Mucosa of rectum (tissue), 2 donors: ENCODE data around the gene SRL.
A peak's percentile ranks its signal among the peaks of the same experiment; 100 is the strongest.

Source experiments
- H3K27ac ChIP-seq, 2 donors: one replicate each; pipeline ENCODE4 v1.7.0; 2013; ENCODE audit warnings: inconsistent platforms in 2 of 2, low read depth in 2 of 2, low read length in 2 of 2
- H3K27me3 ChIP-seq, 2 donors: one replicate each; pipeline ENCODE4 v1.7.0; 2013; ENCODE audit warnings: low read length in 2 of 2; ENCODE audit not compliant: control insufficient read depth in 2 of 2, insufficient read depth in 2 of 2
- H3K36me3 ChIP-seq, 2 donors: one replicate each; pipeline ENCODE4 v1.7.0; 2013; ENCODE audit warnings: low read length in 2 of 2; ENCODE audit not compliant: control insufficient read depth in 2 of 2, insufficient read depth in 2 of 2
- H3K4me1 ChIP-seq, 2 donors: one replicate each; pipeline ENCODE4 v1.7.0; 2013; ENCODE audit warnings: low read length in 2 of 2, mild to moderate bottlenecking in 1 of 2; ENCODE audit not compliant: control insufficient read depth in 2 of 2, insufficient read depth in 2 of 2
- H3K4me3 ChIP-seq, 2 donors: one replicate each; pipeline ENCODE4 v1.7.0; 2013; ENCODE audit warnings: low read length in 2 of 2
- H3K9ac ChIP-seq, 2 donors: one replicate each; pipeline ENCODE4 v1.7.0; 2013; ENCODE audit warnings: low read length in 2 of 2, low read depth in 1 of 2, mild to moderate bottlenecking in 1 of 2
- H3K9me3 ChIP-seq, 2 donors: one replicate each; pipeline ENCODE4 v1.7.0; 2013; ENCODE audit warnings: low read length in 2 of 2; ENCODE audit not compliant: control insufficient read depth in 2 of 2
- donor health status: healthy.
- donor health status: Normal muscosa, but diverticular disease.

The SRL gene

GRCh38 chr16:4272114-4272956 lies 30.5 kb upstream of the SRL start:
- peaks cover 10% of the 10 kb centered on the region in 2 donors for H3K4me1 ChIP-seq
- H3K36me3 ChIP-seq = no peaks in the 10 kb centered on the region
- H3K27me3 ChIP-seq = no peaks in the 10 kb centered on the region
- H3K9me3 ChIP-seq = no peaks in the 10 kb centered on the region
- H3K9ac ChIP-seq = peak overlapping the region in 1 of 2 donors; percentile 85
- peak overlapping the region; percentile 87 to 94 for H3K27ac ChIP-seq
- peak overlapping the region; percentile 88 to 90 for H3K4me3 ChIP-seq

GRCh38 chr16:4271176-4272113 lies 29.6 kb upstream of the SRL start:
- no peaks in the 10 kb centered on the region for H3K27me3 ChIP-seq
- peaks cover 10% of the 10 kb centered on the region in 2 donors for H3K4me1 ChIP-seq
- H3K27ac ChIP-seq = peak overlapping the region; percentile 91 to 94
- no peaks in the 10 kb centered on the region for H3K36me3 ChIP-seq
- peak overlapping the region; percentile 79 to 85 for H3K9ac ChIP-seq
- H3K4me3 ChIP-seq = peak overlapping the region; percentile 88 to 90
- H3K9me3 ChIP-seq = no peaks in the 10 kb centered on the region

GRCh38 chr16:4270595-4270994 lies 28.7 kb upstream of the SRL start:
- Histone ChIP-seq H3K4me1 (peaks cover 10 to 12% of the 10 kb centered on the region in 2 donors), H3K27ac (no peak overlapping the region), H3K36me3 (no peaks in the 10 kb centered on the region), H3K9me3 (no peaks in the 10 kb centered on the region), H3K9ac (no peak overlapping the region), H3K27me3 (no peaks in the 10 kb centered on the region), H3K4me3 (no peak overlapping the region)

- H3K9me3 ChIP-seq = no peaks in the 10 kb centered on the region
- H3K27me3 ChIP-seq = no peaks in the 10 kb centered on the region
- no peak overlapping the region for H3K9ac ChIP-seq
- peaks cover 10 to 13% of the 10 kb centered on the region in 2 donors for H3K4me1 ChIP-seq
- H3K4me3 ChIP-seq = no peak overlapping the region
- no peak overlapping the region for H3K27ac ChIP-seq
- no peaks in the 10 kb centered on the region for H3K36me3 ChIP-seq
These were observed 28.2 kb upstream of the SRL start for GRCh38 chr16:4270091-4270490.

GRCh38 chr16:4266372-4266771 lies 24.5 kb upstream of the SRL start:
- Histone ChIP-seq H3K36me3 (peaks cover 4 to 6% of the 10 kb centered on the region in 2 donors), H3K4me3 (no peak overlapping the region), H3K9ac (no peak overlapping the region), H3K27me3 (no peaks in the 10 kb centered on the region), H3K4me1 (peaks cover 17 to 20% of the 10 kb centered on the region in 2 donors), H3K9me3 (no peaks in the 10 kb centered on the region), H3K27ac (no peak overlapping the region)

- Histone ChIP-seq H3K27me3 (no peaks in the 10 kb centered on the region), H3K27ac (no peak overlapping the region), H3K4me3 (no peak overlapping the region), H3K4me1 (peaks cover 13 to 17% of the 10 kb centered on the region in 2 donors), H3K9me3 (no peaks in the 10 kb centered on the region), H3K36me3 (peaks cover 4 to 6% of the 10 kb centered on the region in 2 donors), H3K9ac (no peak overlapping the region)
These were observed 23.8 kb upstream of the SRL start for GRCh38 chr16:4265676-4266075.

- Histone ChIP-seq H3K4me3 (no peak overlapping the region), H3K9ac (no peak overlapping the region), H3K4me1 (peaks cover 16 to 18% of the 10 kb centered on the region in 2 donors), H3K9me3 (no peaks in the 10 kb centered on the region), H3K27ac (peak overlapping the region in 1 of 2 donors; percentile 58), H3K36me3 (peaks cover 4 to 6% of the 10 kb centered on the region in 2 donors), H3K27me3 (no peaks in the 10 kb centered on the region)
These were observed 22.7 kb upstream of the SRL start for GRCh38 chr16:4264546-4264945.

- H3K4me1 ChIP-seq = peaks cover 16 to 19% of the 10 kb centered on the region in 2 donors
- H3K9me3 ChIP-seq = no peaks in the 10 kb centered on the region
- H3K9ac ChIP-seq = no peak overlapping the region
- no peaks in the 10 kb centered on the region for H3K27me3 ChIP-seq
- H3K4me3 ChIP-seq = no peak overlapping the region
- H3K36me3 ChIP-seq = peaks cover 4 to 6% of the 10 kb centered on the region in 2 donors
- peak overlapping the region; percentile 49 to 58 for H3K27ac ChIP-seq
These were observed 21.9 kb upstream of the SRL start for GRCh38 chr16:4263504-4264436.

- no peaks in the 10 kb centered on the region for H3K9me3 ChIP-seq
- no peak overlapping the region for H3K9ac ChIP-seq
- no peak overlapping the region for H3K4me3 ChIP-seq
- no peaks in the 10 kb centered on the region for H3K27me3 ChIP-seq
- no peak overlapping the region for H3K27ac ChIP-seq
- H3K36me3 ChIP-seq = peaks cover 4 to 6% of the 10 kb centered on the region in 2 donors
- peaks cover 16 to 19% of the 10 kb centered on the region in 2 donors for H3K4me1 ChIP-seq
These were observed 20.5 kb upstream of the SRL start for GRCh38 chr16:4262303-4262835.
